AG20443 (cell line): Measurements from ENCODE around the gene TOGARAM2.

ENCODE experiments used
- DNase-seq: peaks from one replicate; pipeline ENCODE4 v3.0.0; 2012; ENCODE audit warnings: low spot score, mixed read lengths

TOGARAM2 gene

DNA sequence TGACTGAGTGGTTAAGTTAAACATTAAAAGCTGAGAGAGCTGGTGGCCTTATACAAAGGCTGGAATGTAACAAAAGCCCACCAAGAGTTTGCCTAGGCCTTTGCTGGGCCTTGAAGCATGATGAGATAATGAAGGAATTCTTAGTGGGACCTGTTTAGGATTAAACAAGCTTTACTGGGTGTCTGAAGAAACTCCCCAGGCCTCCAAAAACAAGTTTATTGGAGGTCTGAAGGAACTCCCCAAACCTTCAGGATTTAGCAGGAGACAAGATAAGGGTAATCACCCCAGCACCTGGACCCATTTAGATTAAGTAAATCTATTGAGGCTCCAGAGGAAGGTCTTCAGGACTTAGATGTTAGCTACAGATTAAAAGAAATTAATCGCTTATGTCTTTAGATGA, 74.5 kb downstream of the TOGARAM2 start:
- no peak for DNase-seq

- no peak for DNase-seq
Observed at GRCh38 chr2:29056452-29056851, 75.4 kb downstream of the TOGARAM2 start.

DNA sequence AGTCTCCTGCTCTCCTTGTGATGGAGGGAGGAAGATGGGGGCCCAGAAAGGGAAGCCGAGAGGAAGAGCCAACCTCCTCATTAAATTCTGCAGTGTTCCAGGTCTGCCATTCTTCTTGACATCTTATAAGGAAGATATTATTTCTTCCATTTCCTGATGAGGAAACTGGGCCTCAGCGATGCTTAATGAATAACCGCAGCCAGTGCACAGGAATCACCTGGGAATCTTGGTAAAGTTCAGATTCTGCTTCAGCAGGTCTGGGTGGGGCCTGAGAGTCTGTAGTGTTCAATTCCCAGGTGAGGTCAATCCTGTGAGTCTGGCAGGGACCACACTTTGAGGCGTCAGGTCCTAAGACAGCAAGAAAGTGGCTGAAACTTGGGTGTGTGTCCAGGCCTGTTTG, 75.9 kb downstream of the TOGARAM2 start:
- no peak for DNase-seq

DNA sequence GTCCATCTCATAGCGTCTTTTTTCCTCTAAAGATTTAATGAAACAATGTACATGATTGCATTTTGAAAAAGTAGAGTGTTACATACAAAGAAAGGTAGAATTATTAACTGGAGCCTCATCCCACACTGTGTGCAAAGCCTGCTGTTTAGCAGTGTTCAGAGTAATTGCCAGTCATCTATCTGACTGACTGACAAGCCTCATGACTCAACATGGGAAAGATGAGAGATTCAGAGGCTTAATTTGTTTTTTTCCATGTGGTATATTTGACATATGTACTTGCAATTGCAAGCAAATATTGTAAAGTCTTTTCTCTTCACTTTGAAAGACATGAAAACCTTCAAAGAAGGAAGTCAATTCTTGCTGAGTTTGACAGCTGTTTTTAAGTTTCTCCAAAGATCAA, 78.5 kb downstream of the TOGARAM2 start:
- DNase-seq: no peak

GRCh38 chr2:29060441-29060840, 79.3 kb downstream of the TOGARAM2 start:
- no peak for DNase-seq

DNA sequence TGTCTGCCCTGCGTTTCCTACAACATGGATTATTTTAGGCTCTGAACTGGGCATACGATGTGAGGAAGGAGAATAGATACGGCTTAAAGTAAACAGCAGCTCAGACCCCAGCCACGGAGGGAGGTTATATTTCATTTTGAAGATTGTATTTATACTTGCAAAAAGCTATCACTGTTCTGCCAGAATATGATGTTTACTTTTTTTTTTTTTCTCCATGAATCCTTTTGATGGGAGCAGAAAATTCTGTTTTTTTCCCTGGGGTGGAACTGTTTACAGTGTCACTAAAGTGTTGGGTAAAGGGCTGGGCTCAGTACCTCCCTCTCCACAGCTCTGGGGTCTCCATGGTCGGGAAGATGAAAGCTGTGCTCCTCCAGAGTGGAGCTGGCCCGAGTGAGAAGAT, 80.1 kb downstream of the TOGARAM2 start:
- no peak for DNase-seq

DNA sequence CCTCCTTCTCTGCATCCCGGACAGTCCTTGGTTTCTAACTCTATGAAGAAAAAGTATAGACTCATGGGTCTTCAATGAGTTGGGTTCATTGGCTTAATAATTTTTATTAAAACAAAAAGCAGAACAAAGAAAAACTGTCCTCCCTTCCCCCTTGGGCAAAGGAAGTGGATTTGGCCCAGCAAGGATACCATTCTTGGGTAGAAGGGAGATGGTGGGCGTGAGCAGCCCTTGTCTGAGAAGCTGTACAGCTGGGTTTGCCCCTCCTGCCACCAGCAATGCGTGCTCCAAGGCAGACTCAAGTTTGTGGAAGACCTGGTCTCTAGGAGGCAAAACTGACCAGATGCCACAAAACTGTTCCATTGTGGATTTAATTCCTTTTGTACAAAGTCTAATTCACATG, 80.5 kb downstream of the TOGARAM2 start:
- no peak for DNase-seq

GRCh38 chr2:29062371-29062770, 81.3 kb downstream of the TOGARAM2 start:
- no peak for DNase-seq

DNA sequence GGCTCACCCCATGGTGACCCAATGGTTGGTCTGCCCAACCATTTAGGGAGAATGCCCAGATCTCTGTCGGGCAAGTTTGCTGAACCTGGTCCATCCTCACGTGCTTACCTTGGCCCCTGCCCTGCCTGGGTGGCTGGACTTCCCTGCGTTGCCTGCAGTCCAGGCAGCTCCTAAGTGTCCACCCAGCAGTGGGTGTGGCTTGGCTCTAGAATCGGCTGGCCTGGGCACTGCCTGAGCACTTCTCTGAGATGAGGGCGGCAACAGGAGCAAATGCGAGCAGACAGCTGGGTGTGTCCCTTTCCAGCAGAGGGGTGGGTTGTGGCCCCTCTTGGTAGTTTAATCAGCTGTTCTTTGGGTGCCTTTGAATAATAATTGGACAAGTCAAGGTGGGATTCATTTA, 82.0 kb downstream of the TOGARAM2 start:
- peak; percentile 53 for DNase-seq

GRCh38 chr2:29063646-29064345, 82.7 kb downstream of the TOGARAM2 start:
- peak; percentile 65 for DNase-seq

GRCh38 chr2:29064346-29064715, 83.2 kb downstream of the TOGARAM2 start:
- DNase-seq: no peak

- DNase-seq: no peak
Observed at GRCh38 chr2:29064746-29065067, 83.6 kb downstream of the TOGARAM2 start.

- DNase-seq: no peak
Observed at GRCh38 chr2:29065068-29065811, 84.1 kb downstream of the TOGARAM2 start.

DNA sequence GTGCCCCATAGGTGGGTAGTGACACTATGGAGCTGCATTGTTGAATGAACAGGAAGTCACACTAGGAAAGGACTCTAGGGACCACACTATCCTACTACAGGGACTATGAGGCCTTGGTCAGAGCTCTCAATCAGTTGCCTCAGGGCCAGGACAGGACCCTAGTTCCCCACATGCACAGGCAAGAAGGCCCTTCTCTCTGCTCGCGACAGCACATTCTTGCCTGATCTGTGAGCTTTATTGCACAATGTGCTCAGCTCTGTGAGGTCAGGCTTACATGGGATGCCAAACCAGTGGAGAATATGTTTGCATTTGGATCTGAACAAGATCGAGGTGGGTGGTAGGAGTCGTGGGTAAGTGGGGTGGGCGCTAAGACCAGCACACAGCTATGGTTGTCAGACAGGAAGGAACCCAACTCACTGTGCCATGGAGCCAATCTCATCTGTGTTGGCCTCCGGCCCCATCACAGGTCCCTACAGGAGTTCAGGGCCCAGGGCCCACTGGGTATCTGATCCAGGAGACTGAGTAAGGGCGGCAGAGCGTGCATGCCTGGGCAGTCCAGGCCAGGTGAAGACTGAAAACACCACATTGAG, 85.3 kb downstream of the TOGARAM2 start:
- DNase-seq: peak; percentile 68

GRCh38 chr2:29066997-29067605, 86.0 kb downstream of the TOGARAM2 start:
- DNase-seq: no peak

DNA sequence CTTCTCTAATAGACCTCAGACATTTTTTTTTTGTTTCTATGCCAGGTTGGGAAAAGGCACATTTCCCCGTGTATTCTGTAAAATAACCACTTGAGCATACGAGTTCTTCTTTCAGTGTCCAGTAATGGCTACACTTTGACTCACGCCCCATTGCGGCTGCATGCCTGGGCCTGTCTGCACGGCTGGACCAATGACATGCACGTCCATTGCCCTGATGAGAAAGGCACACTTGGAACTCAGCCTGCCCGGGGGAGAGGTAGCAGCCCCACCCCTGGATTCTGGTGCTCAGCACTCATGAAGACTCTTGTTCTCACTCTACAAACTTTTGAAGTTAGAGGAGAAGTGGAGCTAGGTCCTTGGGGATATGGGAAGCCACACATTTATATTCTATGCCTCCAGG, 87.4 kb downstream of the TOGARAM2 start:
- DNase-seq: no peak

DNA sequence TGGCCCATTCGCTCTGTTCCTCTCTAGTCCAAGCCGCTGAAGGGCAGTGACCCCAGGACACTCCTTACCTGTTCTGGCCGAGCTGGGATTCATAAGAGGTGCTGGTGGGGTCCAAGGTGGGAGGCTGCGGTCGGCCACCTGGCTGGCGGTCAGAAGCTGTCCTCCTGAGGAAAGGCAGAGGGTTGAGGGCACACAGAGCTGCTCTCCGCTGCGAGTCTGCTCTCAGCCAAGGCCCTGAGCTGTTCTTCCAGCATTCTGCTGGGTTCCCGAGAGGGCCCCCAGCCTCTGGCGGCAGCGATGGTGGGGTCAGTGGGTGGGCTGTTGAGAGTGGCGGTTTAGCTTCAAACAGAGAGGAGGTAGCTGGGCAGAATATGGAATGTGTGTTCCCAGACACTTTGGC, 89.4 kb downstream of the TOGARAM2 start:
- DNase-seq: no peak

GRCh38 chr2:29071032-29071975, 90.2 kb downstream of the TOGARAM2 start:
- DNase-seq: no peak

- DNase-seq: no peak
Observed at GRCh38 chr2:29072251-29072650, 91.2 kb downstream of the TOGARAM2 start.

DNA sequence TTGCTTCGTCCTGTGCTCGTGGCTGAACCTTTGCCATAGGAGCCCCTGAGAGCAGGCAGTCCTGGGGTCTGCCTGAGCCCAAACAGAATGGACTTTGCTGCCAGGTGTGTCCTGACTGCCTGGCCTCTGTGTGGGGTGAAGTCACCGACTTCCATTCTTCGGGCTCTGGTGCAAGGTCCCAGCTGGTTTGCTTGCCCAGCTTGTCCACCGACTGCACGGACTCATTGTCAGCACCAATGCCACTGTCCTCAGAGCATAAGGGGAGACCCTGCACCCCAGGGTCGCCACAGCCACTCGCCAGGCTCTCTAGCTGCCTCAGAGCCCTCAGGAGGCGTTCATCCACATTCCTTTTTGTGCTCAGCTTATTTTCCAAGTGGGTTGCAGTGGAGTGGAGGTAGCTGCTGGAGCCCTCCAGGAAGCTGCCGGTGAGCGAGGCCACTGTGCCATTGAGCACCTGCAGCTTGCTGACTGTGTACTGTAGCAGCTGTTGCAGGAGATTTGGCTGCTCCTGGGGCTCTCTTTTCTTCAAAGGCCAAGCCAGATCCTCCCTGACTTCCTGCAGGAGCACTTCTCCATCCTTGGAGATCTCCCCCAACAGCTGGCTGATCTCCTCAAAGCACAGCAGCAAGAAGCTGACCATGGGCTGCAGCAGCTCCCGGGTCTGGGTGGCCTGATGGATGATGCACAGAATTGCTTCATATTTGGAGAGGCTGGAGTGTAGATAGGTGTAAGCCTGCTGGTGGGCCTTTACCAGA, 92.0 kb downstream of the TOGARAM2 start:
- no peak for DNase-seq

- DNase-seq: no peak
Observed at GRCh38 chr2:29073933-29074332, 92.8 kb downstream of the TOGARAM2 start.
